Caco-2 (cell line): Measurements from ENCODE around the gene ALX3. TPM values are rescaled to one million over a fixed set of nuclear protein-coding genes. Genes with fewer than 3 reads are reported as not detected.

Source experiments
- BruUV-seq: library from RNA; stranded (reverse); fragments of 400-500 nt; replicated peaks from 2 replicates; lab custom pipeline; 2021; lab: Mats Ljungman, UMichigan
- CTCF ChIA-PET: fragments of 300-600 bp; sonication (Branson Sonifier 250); formaldehyde crosslinking; loops from one replicate; lab custom pipeline; 2022; ENCODE audit warnings: antibody characterized with exemption; lab: Charles Lee
- POLR2A ChIA-PET: fragments of 300-600 bp; sonication (Branson Sonifier 250); formaldehyde crosslinking; loops from one replicate; lab custom pipeline; 2022; ENCODE audit warnings: antibody characterized with exemption; lab: Charles Lee
- DNase-seq, 2 experiments: peaks; one replicate each; pipeline versions ENCODE4 v3.0.0 to v3.0.0-alpha.2; 2020 to 2022
- H3K27me3 ChIP-seq: replicated peaks from 2 replicates; pipeline ENCODE4 v1.6.0; 2011; ENCODE audit warnings: low read length; ENCODE audit not compliant: control insufficient read depth, insufficient read depth
- H3K36me3 ChIP-seq: 2 replicates; pipeline ENCODE4 v1.5.1; 2011; ENCODE audit warnings: low read length; ENCODE audit not compliant: control insufficient read depth, insufficient read depth
- H3K4me1 ChIP-seq: fragments of 250-450 bp; sonication (Bioruptor Pico); 2 replicates; pipeline ENCODE4 v1.5.1; 2020; ENCODE audit warnings: mild to moderate bottlenecking
- H3K4me3 ChIP-seq: 2 replicates; pipeline ENCODE4 v1.5.1; 2011; ENCODE audit warnings: low read depth, mild to moderate bottlenecking, control low read depth, low read length
- H3K9me3 ChIP-seq: fragments of 250-450 bp; sonication (Bioruptor Pico); 2 replicates; pipeline ENCODE4 v1.5.1; 2020; ENCODE audit warnings: mild to moderate bottlenecking, moderate library complexity
- H3K27ac Mint-ChIP-seq: one replicate; pipeline ENCODE4 v1.8.0; 2022; ENCODE audit warnings: mixed read lengths; ENCODE audit not compliant: unreplicated experiment
- H3K27me3 Mint-ChIP-seq: one replicate; pipeline ENCODE4 v1.8.0; 2022; ENCODE audit warnings: mixed read lengths; ENCODE audit not compliant: insufficient read depth, unreplicated experiment
- H3K36me3 Mint-ChIP-seq: one replicate; pipeline ENCODE4 v1.8.0; 2022; ENCODE audit warnings: mild to moderate bottlenecking, mixed read lengths; ENCODE audit not compliant: insufficient read depth, unreplicated experiment
- H3K4me1 Mint-ChIP-seq: one replicate; pipeline ENCODE4 v1.8.0; 2022; ENCODE audit warnings: low read depth, mixed read lengths; ENCODE audit not compliant: unreplicated experiment
- H3K4me3 Mint-ChIP-seq: one replicate; pipeline ENCODE4 v1.8.0; 2022; ENCODE audit warnings: mild to moderate bottlenecking, moderate library complexity, mixed read lengths; ENCODE audit not compliant: unreplicated experiment
- H3K9me3 Mint-ChIP-seq: one replicate; pipeline ENCODE4 v1.8.0; 2022; ENCODE audit warnings: mixed read lengths; ENCODE audit not compliant: unreplicated experiment
- intact Hi-C: fragments of 100-400 bp; cut with micrococcal nuclease; formaldehyde crosslinking; loops from one replicate; pipeline ENCODE4 v1.10.0; 2022; ENCODE audit not compliant: unreplicated experiment
- total RNA-seq: library from RNA; stranded (reverse); gene quantifications from 2 replicates; pipeline ENCODE4 v1.2.3, GENCODE V29; 2022
- TF ChIP-seq, protein P1 (sequence below), 2 experiments: fragments of 200-600 bp in 1 of 2; IDR thresholded peaks; 1 replicate in 1 of 2; 2 replicates in 1 of 2; pipeline versions ENCODE4 v1.5.1 to v1.8.0; 2011 to 2022; ENCODE audit warnings: antibody characterized with exemption in 1 of 2, control low read depth in 1 of 2, inconsistent platforms in 1 of 2, low read depth in 1 of 2, low read length in 1 of 2, mild to moderate bottlenecking in 1 of 2, moderate library complexity in 1 of 2; ENCODE audit not compliant: insufficient read depth in 1 of 2, severe bottlenecking in 1 of 2, unreplicated experiment in 1 of 2

Gene ALX3
- total RNA-seq, 1 experiment from 2014 or later, result not detected

GRCh38 chr1:110058591-110058990 is 11.9 kb downstream of the ALX3 start:
- CTCF ChIA-PET, result no interaction called here
- Histone ChIP-seq H3K27me3 (no peaks in the 10 kb centered on the region), H3K36me3 (peaks cover 1% of the 10 kb centered on the region), H3K4me3 (no peak overlapping the region), H3K9me3 (no peaks in the 10 kb centered on the region), H3K4me1 (no peaks in the 10 kb centered on the region)
- H3K27me3 Mint-ChIP-seq, result no peaks in the 10 kb centered on the region
- no TSS peak for BruUV-seq
- H3K4me3 Mint-ChIP-seq, result no peak overlapping the region
- TF ChIP-seq, protein P1, sequence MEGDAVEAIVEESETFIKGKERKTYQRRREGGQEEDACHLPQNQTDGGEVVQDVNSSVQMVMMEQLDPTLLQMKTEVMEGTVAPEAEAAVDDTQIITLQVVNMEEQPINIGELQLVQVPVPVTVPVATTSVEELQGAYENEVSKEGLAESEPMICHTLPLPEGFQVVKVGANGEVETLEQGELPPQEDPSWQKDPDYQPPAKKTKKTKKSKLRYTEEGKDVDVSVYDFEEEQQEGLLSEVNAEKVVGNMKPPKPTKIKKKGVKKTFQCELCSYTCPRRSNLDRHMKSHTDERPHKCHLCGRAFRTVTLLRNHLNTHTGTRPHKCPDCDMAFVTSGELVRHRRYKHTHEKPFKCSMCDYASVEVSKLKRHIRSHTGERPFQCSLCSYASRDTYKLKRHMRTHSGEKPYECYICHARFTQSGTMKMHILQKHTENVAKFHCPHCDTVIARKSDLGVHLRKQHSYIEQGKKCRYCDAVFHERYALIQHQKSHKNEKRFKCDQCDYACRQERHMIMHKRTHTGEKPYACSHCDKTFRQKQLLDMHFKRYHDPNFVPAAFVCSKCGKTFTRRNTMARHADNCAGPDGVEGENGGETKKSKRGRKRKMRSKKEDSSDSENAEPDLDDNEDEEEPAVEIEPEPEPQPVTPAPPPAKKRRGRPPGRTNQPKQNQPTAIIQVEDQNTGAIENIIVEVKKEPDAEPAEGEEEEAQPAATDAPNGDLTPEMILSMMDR (IDR thresholded peaks at IDR 0.05; ENCODE audit: insufficient read depth in 1 of 2, low read depth in 1 of 2, low read length in 1 of 2, severe bottlenecking in 1 of 2, unreplicated experiment in 1 of 2), result no peak
- H3K27ac Mint-ChIP-seq, result no peak overlapping the region
- POLR2A ChIA-PET, result no interaction called here
- H3K36me3 Mint-ChIP-seq, result peaks cover 49% of the 10 kb centered on the region
- no peaks in the 10 kb centered on the region for H3K4me1 Mint-ChIP-seq
- no peaks in the 10 kb centered on the region for H3K9me3 Mint-ChIP-seq
- no peak for DNase-seq
- intact Hi-C loops, result no loop called here

- Mint-ChIP-seq H3K27me3 (no peaks in the 10 kb centered on the region), H3K36me3 (peaks cover 54% of the 10 kb centered on the region), H3K4me1 (no peaks in the 10 kb centered on the region), H3K27ac (no peak overlapping the region), H3K4me3 (no peak overlapping the region), H3K9me3 (no peaks in the 10 kb centered on the region)
- Histone ChIP-seq H3K36me3 (peaks cover 1% of the 10 kb centered on the region), H3K9me3 (no peaks in the 10 kb centered on the region), H3K27me3 (no peaks in the 10 kb centered on the region), H3K4me3 (no peak overlapping the region), H3K4me1 (no peaks in the 10 kb centered on the region)
- intact Hi-C loops, result no loop called here
- CTCF ChIA-PET, result no interaction called here
- BruUV-seq, result no TSS peak
- TF ChIP-seq, protein P1 (IDR thresholded peaks at IDR 0.05; ENCODE audit: insufficient read depth in 1 of 2, low read depth in 1 of 2, low read length in 1 of 2, severe bottlenecking in 1 of 2, unreplicated experiment in 1 of 2), result no peak
- no peak for DNase-seq
- POLR2A ChIA-PET, result no interaction called here
Measured at GRCh38 chr1:110057963-110058518, 12.4 kb downstream of the ALX3 start.

- CTCF ChIA-PET, result interaction anchor here (0.6 to 1.0 kb wide), 2 partner anchors 22 to 111 kb away, joined by 3 to 4 read pairs; partner anchors contain the start of gene STRIP1
- no peaks in the 10 kb centered on the region for H3K4me1 Mint-ChIP-seq
- H3K36me3 ChIP-seq, result peaks cover 1% of the 10 kb centered on the region
- intact Hi-C loops, result no loop called here
- H3K9me3 ChIP-seq, result no peaks in the 10 kb centered on the region
- H3K27ac Mint-ChIP-seq, result no peak overlapping the region
- no peaks in the 10 kb centered on the region for H3K27me3 Mint-ChIP-seq
- no peak overlapping the region for H3K4me3 Mint-ChIP-seq
- BruUV-seq, result no TSS peak
- H3K4me3 ChIP-seq, result no peak overlapping the region
- H3K27me3 ChIP-seq, result no peaks in the 10 kb centered on the region
- no peak for DNase-seq
- TF ChIP-seq, protein P1 (IDR thresholded peaks at IDR 0.05; ENCODE audit: insufficient read depth in 1 of 2, low read depth in 1 of 2, low read length in 1 of 2, severe bottlenecking in 1 of 2, unreplicated experiment in 1 of 2), result no peak
- no peaks in the 10 kb centered on the region for H3K4me1 ChIP-seq
- H3K9me3 Mint-ChIP-seq, result no peaks in the 10 kb centered on the region
- POLR2A ChIA-PET, result no interaction called here
- peaks cover 58% of the 10 kb centered on the region for H3K36me3 Mint-ChIP-seq
Measured at GRCh38 chr1:110056776-110057175, 13.7 kb downstream of the ALX3 start.
